ENCODE measurements around the gene EPB41. TPM values are rescaled to one million over a fixed set of nuclear protein-coding genes. Genes with fewer than 3 reads are reported as not detected.

EPB41 gene
- total RNA-seq, 4 donors from 2014 or later: 28.5 to 43.9 (median 41.8) TPM

DNA sequence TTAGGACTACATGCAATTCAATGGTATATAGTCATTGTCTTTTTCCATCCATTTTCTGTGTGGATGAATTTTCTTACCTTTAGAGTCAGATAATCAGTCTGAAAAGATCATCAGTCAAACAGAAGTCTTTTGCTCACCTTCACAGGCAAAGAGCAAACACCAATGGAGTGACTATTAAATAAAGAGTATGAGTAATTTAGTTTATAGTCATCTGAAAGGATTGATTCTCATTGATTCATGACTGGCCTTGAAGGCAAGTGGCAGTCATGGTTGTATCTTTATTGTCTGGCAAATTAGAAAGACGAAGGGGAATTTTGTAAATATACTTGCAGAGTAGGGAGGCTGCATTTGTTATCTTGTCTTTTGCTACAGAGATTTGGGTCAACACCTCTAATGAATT lies 89.9 kb downstream of the EPB41 start:
- intact Hi-C loops (cut with DNase I): no loop called here
- TF ChIP-seq POLR2A (IDR thresholded peaks at IDR 0.05): no peak
- TF ChIP-seq, protein P1, sequence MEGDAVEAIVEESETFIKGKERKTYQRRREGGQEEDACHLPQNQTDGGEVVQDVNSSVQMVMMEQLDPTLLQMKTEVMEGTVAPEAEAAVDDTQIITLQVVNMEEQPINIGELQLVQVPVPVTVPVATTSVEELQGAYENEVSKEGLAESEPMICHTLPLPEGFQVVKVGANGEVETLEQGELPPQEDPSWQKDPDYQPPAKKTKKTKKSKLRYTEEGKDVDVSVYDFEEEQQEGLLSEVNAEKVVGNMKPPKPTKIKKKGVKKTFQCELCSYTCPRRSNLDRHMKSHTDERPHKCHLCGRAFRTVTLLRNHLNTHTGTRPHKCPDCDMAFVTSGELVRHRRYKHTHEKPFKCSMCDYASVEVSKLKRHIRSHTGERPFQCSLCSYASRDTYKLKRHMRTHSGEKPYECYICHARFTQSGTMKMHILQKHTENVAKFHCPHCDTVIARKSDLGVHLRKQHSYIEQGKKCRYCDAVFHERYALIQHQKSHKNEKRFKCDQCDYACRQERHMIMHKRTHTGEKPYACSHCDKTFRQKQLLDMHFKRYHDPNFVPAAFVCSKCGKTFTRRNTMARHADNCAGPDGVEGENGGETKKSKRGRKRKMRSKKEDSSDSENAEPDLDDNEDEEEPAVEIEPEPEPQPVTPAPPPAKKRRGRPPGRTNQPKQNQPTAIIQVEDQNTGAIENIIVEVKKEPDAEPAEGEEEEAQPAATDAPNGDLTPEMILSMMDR (IDR thresholded peaks at IDR 0.05): no peak
- H3K27ac ChIP-seq: peak overlapping the region in 1 of 4 donors; percentile 46
- H3K4me1 ChIP-seq: peaks cover 0 to 24% (median 3%) of the 10 kb centered on the region in 3 donors
- WGBS, 2 donors: 68 to 75% methylated on average over 1 of the region's 1 CpG
- no peak overlapping the region for H3K4me3 ChIP-seq
- DNase-seq: no peak
- no peaks in the 10 kb centered on the region for H3K27me3 ChIP-seq
- H3K36me3 ChIP-seq: peaks cover 0 to 7% (median 0%) of the 10 kb centered on the region in 3 donors
- H3K9me3 ChIP-seq: no peaks in the 10 kb centered on the region

- DNase-seq: no peak
- Histone ChIP-seq H3K9me3 (no peaks in the 10 kb centered on the region), H3K27me3 (no peaks in the 10 kb centered on the region), H3K36me3 (peaks cover 0 to 7% (median 0%) of the 10 kb centered on the region in 3 donors), H3K27ac (no peak overlapping the region), H3K4me3 (no peak overlapping the region), H3K4me1 (peaks cover 0 to 29% (median 3%) of the 10 kb centered on the region in 3 donors)
- intact Hi-C loops (cut with DNase I): no loop called here
- 84 to 96% methylated on average over 3 of the region's 3 CpGs for WGBS, 2 donors
- TF ChIP-seq, protein P1 (IDR thresholded peaks at IDR 0.05): no peak
- TF ChIP-seq POLR2A (IDR thresholded peaks at IDR 0.05): no peak
Measured at GRCh38 chr1:29004798-29005197, 90.4 kb downstream of the EPB41 start.

DNA sequence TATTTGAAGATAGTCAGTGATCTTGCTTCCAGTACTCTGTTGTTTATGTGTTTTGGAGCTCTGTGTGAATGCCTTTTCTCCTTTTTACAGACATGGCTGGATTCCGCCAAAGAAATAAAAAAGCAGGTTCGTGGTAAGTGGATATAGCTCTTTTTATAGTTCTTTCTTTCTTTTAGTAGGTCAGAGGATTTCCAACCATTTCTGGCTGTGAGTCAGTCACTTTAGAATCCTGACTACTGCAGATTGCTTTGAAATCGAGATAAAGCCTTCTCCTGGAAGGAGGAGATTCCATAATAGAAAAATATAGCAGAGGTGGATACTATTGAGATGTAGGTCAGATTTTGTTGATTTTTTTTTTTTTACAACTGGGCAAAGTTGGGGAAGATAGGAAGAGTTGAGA lies 97.4 kb downstream of the EPB41 start:
- 83 to 89% methylated on average over 3 of the region's 3 CpGs for WGBS, 2 donors
- no peak overlapping the region for H3K27ac ChIP-seq

DNA sequence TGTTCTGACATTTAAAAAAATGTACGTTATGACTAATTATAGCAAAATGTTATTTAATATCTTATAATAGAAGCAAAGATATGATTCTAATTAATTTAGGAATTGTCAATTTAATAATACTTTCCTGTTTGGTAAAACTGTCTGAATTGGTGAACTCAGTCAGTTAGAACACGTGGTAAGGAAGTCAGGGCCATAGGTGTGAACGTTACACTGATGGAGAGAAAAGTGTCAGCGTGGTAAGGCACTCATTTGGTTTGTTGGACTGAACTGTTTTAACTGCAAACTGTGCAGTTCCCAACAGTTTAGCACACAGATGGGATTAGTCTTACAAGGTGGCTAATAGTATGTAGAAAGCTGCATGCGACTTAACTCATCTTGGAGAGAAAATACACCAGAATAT lies 102.9 kb downstream of the EPB41 start:
- Histone ChIP-seq H3K27ac (no peak overlapping the region), H3K4me1 (no peaks in the 10 kb centered on the region)
- intact Hi-C loops (cut with DNase I): no loop called here

More for the DNA sequence above, 97.4 kb downstream of the EPB41 start:
- no peak for TF ChIP-seq POLR2A (IDR thresholded peaks at IDR 0.05)
- TF ChIP-seq, protein P1 (IDR thresholded peaks at IDR 0.05): no peak
- intact Hi-C loops (cut with DNase I): no loop called here
- peaks cover 0 to 8% (median 0%) of the 10 kb centered on the region in 3 donors for H3K4me1 ChIP-seq
- no peaks in the 10 kb centered on the region for H3K27me3 ChIP-seq
- H3K36me3 ChIP-seq: peaks cover 0 to 7% (median 0%) of the 10 kb centered on the region in 3 donors
- H3K9me3 ChIP-seq: no peaks in the 10 kb centered on the region
- no peak overlapping the region for H3K4me3 ChIP-seq
- no peak for DNase-seq

DNA sequence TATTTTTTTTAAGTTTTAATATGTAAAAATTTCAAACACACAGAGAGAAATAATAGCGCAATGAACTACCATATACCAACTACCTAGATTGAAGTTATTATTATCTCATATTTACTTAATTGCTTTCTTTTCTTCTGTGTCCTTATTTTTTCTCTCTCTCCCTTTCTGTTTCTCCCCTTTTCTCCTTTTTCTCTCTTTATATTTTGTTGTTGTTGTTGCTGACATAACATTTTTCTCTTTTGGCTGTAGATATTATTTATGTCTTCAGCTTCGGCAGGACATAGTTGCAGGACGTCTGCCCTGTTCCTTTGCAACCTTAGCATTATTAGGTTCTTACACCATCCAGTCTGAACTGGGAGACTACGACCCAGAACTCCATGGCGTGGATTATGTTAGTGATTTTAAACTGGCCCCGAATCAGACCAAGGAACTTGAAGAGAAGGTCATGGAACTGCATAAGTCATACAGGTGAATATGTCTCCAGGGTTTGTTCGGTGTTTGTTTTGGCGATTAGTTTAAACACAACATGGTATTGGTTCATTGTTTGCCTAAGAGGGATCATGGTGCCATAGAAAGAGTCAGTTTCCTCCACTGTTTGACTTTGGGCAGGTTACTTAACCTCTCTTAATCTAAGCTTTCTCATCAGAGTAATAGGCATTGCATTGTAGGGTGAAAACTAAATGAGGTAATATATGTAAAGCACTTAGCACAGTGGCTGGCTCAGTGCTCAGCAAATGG lies 103.8 kb downstream of the EPB41 start:
- H3K4me1 ChIP-seq: no peaks in the 10 kb centered on the region
- H3K9me3 ChIP-seq: no peaks in the 10 kb centered on the region
- no peak for DNase-seq
- H3K36me3 ChIP-seq: peaks cover 0 to 40% (median 0%) of the 10 kb centered on the region in 3 donors
- WGBS, 2 donors: 88 to 97% methylated on average over 8 of the region's 8 CpGs
- TF ChIP-seq, protein P1 (IDR thresholded peaks at IDR 0.05): no peak
- TF ChIP-seq POLR2A (IDR thresholded peaks at IDR 0.05): no peak
- intact Hi-C loops (cut with DNase I): no loop called here
- H3K27ac ChIP-seq: no peak overlapping the region
- no peak overlapping the region for H3K4me3 ChIP-seq
- H3K27me3 ChIP-seq: no peaks in the 10 kb centered on the region

More for the DNA sequence above, 102.9 kb downstream of the EPB41 start:
- no peak for TF ChIP-seq POLR2A (IDR thresholded peaks at IDR 0.05)
- TF ChIP-seq, protein P1 (IDR thresholded peaks at IDR 0.05): no peak
- H3K27me3 ChIP-seq: no peaks in the 10 kb centered on the region
- no peak overlapping the region for H3K4me3 ChIP-seq
- no peaks in the 10 kb centered on the region for H3K9me3 ChIP-seq
- peaks cover 0 to 40% (median 0%) of the 10 kb centered on the region in 3 donors for H3K36me3 ChIP-seq
- no peak for DNase-seq
- 84 to 91% methylated on average over 5 of the region's 5 CpGs for WGBS, 2 donors

All from esophagus squamous epithelium (tissue), 5 donors.